ENCODE measurements around the gene PCYOX1L.
"Not testable (repeated sequence)": the region's sequence is repeated elsewhere in the genome, so short reads cannot be mapped to it uniquely, and the experiment has no call there.

The PCYOX1L gene

GRCh38 chr5:149388498-149389190 lies 30.8 kb downstream of the PCYOX1L start:
- no peak for FAIRE-seq

GRCh38 chr5:149389552-149390495 lies 32.0 kb downstream of the PCYOX1L start:
- FAIRE-seq: no peak

DNA sequence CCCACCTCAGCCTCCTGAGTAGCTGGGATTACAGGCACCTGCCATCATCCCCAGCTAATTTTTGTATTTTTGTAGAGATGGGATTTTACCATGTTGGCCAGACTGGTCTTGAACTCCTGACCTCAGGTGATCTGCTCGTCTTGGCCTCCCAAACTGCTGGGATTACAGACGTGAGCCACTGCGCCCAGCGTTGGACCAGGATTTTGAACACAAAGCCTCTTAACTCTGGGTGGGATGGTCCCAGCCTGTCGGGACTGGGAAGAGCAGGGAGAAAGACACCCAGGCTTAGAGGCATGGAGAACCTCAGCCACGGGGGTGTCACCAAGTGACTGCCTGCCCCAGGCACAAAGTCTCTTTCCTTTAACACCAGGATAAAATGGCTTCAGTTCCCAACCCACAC lies 33.2 kb downstream of the PCYOX1L start:
- not testable (repeated sequence) for FAIRE-seq

GRCh38 chr5:149391524-149391923 lies 33.7 kb downstream of the PCYOX1L start:
- no peak for FAIRE-seq

- FAIRE-seq: no peak
Measured at GRCh38 chr5:149392718-149393117, 34.9 kb downstream of the PCYOX1L start.

DNA sequence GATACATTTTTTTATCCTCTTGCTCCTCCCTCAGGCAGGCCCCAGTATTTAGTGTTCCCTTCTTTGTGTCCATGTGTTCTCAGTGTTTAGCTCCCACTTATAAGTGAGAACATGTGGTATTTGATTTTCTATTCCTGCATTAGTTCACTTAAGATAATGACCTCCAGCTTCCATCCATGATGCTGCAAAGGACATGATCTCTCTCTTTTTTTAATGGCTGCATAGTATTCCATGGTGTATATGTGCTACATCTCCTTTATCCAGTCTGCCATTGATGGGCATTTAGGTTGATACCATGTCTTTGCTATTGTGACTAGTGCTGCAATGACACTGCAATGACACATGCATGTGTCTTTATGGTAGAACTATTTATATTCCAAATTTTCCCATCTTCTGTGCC lies 37.1 kb downstream of the PCYOX1L start:
- not testable (repeated sequence) for FAIRE-seq

- FAIRE-seq: no peak
Measured at GRCh38 chr5:149397530-149397929, 39.7 kb downstream of the PCYOX1L start.

GRCh38 chr5:149398747-149399266 lies 41.0 kb downstream of the PCYOX1L start:
- not testable (repeated sequence) for FAIRE-seq

- FAIRE-seq: no peak
Measured at GRCh38 chr5:149399775-149400174, 41.9 kb downstream of the PCYOX1L start.

- FAIRE-seq: no peak
Measured at GRCh38 chr5:149400304-149400703, 42.5 kb downstream of the PCYOX1L start.

DNA sequence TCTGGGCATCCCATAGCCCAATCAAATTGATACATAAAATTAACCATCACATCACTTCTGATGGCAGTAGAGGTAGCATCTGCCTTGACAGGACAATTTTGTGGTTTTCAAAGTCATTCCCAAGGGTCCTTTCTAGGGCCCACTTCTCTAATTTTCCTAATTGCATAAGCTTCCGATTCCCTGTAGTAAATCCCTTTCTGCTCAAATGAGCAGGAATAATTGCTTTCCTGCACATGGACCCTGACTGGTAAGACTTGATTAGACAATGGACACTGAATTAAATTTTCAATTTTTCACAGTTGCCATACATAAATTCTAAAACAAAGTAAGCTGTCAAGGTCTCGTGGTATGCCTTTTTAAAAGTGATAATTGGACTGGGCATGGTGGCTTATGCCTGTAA lies 43.2 kb downstream of the PCYOX1L start:
- FAIRE-seq: no peak

DNA sequence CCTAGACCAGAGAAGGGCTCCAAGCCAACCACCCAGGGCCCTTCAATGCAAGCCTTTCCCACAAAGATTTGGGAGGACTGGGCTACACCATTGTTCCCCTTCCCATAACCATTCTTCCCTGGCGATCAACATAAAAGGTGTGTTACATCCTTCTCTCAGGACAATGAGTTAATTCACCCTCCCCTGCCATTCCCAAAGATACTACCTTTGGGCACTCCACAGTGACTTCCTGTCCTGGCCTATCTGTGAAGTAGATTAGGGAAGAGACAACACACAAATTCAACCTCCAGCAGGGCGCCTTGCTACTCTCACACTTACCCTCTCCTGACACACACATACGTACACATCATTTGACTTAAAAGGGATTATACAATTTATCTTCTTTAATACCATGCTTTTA lies 44.4 kb downstream of the PCYOX1L start:
- FAIRE-seq: no peak

- FAIRE-seq: no peak
Measured at GRCh38 chr5:149403923-149404745, 46.3 kb downstream of the PCYOX1L start.

DNA sequence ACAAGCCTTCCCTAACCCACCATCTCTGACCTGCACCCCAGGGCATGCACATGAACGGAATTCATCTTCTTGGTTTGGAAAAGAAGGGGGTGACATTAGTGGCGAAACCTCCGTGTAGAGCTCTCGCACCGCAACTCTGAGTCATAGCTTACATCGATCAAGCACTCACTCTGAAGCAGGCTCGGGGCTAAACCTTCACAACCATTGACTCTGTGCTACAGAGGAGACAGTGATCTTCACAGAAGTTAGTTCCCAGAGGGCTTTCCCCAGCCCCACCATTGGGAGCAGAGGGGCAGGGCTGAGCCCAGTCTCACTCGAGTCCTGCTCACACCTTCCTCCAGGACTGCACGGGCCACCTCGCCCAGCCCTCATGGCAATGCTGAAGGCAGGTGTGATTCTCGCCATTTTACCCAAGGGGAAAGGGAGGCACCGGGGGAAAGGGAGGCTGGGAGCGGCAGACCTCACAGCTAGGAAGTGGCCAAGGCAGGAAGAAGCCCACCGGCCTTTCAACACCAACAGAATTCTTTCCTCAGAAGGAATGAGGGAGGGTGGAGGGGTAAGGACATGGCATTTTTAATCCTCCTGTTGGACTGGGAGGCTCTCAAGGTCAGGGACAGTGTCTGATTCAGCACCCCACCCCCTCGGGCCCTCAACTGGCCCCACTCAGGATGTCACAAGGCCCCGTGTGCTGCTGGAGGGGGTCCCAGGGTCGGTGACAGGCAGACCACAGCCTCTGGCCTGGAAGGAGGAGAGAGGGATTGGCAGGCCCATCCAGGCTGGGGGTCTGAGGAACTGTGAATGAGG lies 47.1 kb downstream of the PCYOX1L start:
- FAIRE-seq: no peak

GRCh38 chr5:149405550-149406202 lies 47.8 kb downstream of the PCYOX1L start:
- no peak for FAIRE-seq

- FAIRE-seq: peak; percentile 94
Measured at GRCh38 chr5:149406203-149406978, 48.5 kb downstream of the PCYOX1L start.

- FAIRE-seq: no peak
Measured at GRCh38 chr5:149406979-149407306, 49.1 kb downstream of the PCYOX1L start.

DNA sequence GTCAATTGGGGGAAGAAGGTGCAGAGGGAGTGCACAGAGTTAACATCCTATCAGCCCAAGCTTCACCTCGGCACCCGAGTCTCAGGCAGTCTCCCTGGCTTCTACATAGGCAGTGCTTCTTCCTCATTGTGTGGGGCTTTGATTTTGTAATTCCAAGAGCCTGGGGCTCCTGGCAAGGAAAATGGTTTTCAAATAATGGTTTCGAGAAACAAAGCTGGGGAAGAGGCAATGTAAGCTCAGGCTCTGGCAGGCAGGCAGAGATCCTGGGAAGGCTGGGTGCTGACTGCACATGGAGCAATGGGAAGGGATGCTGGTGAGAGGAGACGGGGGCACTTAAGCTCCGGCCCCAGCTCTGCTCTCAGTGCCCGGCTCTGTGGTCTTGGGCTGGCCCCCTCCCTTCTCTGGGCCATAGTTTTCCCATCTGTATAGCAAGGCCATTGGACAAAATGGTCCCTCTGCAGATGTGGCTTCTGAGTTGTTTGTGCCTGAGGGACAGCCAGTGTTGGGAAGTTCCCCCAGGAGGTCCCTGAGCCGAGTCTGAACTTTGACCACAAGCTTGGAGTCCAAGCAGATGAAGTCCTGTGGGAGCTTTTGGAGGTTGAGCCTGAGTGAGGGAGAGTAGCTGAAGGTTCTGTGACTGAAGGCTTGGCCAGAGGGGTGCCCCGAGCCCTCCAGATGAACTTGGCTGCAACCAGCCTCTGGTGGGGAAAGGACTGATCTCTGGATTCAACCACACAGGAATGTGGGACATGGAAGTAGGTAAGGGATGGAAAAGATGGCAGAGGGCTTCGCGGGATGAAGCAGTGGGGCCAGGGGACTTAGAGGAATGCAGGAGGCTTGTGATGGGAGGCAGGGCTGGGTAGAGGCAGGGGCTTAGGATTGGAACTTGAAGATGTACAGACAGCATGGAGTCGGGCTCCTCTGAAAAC lies 49.7 kb downstream of the PCYOX1L start:
- no peak for FAIRE-seq
